ENCODE measurements around the gene CNTN5.

The CNTN5 gene

GRCh38 chr11:99638073-99638553 lies 617.4 kb downstream of the CNTN5 start:
- TF ChIP-seq, protein P1, sequence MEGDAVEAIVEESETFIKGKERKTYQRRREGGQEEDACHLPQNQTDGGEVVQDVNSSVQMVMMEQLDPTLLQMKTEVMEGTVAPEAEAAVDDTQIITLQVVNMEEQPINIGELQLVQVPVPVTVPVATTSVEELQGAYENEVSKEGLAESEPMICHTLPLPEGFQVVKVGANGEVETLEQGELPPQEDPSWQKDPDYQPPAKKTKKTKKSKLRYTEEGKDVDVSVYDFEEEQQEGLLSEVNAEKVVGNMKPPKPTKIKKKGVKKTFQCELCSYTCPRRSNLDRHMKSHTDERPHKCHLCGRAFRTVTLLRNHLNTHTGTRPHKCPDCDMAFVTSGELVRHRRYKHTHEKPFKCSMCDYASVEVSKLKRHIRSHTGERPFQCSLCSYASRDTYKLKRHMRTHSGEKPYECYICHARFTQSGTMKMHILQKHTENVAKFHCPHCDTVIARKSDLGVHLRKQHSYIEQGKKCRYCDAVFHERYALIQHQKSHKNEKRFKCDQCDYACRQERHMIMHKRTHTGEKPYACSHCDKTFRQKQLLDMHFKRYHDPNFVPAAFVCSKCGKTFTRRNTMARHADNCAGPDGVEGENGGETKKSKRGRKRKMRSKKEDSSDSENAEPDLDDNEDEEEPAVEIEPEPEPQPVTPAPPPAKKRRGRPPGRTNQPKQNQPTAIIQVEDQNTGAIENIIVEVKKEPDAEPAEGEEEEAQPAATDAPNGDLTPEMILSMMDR (conservative IDR thresholded peaks at IDR 0.05; ENCODE audit: low read length) = no peak

DNA sequence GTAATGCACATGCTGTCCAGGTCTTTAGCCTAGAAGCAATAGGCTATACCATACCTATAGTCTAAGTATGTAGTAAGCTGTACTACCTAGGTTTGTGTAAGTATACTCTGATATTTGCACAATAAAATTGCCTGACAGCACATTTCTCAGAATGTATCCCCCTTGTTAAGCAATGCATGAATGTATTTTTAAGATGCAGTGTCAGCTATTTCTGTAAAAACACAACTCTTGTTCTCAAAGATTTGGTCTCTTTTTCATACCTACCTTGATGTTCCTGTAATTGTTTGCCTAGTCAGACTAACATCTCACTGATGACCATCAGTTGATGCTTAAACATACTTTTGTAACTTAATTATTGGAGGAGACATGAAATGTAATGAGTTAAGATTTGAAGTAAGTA lies 619.9 kb downstream of the CNTN5 start:
- H3K4me3 ChIP-seq (ENCODE audit: low read length) = no peak overlapping the region
- TF ChIP-seq, protein P1 (conservative IDR thresholded peaks at IDR 0.05; ENCODE audit: low read length) = no peak
- no peak for DNase-seq (ENCODE audit: low read depth)

More at GRCh38 chr11:99638073-99638553, 617.4 kb downstream of the CNTN5 start:
- no peak overlapping the region for H3K4me3 ChIP-seq (ENCODE audit: low read length)
- DNase-seq (ENCODE audit: low read depth) = no peak

- no peak overlapping the region for H3K4me3 ChIP-seq (ENCODE audit: low read length)
- no peak for DNase-seq (ENCODE audit: low read depth)
- TF ChIP-seq, protein P1 (conservative IDR thresholded peaks at IDR 0.05; ENCODE audit: low read length) = no peak
Measured at GRCh38 chr11:99645934-99646333, 625.2 kb downstream of the CNTN5 start.

DNA sequence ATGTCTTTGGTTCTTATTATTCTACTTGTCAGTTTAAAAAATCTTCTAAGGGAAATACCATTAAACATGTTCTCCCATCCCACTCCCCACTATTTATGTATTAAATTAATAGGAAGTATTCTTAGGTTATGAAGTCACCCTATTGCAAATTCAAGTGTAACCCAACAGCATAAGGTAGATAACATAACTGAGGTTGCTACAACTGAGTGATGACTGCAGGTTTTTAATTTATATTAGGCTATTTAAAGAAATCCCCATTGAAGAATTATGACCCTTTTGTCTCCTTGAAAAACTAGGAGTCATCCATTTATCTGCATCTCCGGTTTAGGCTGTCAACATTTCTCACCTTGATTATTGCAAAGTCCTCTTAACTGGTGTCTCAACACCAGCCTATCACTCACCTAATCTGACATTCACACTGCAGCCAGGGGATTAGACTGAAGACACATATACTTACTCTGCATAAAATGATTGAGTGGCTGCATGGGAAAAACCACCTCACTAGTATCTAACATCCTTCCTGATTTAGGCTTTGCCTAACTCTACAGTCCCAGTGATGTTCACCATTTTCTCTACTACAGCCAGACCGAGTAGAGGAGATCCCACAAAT lies 649.4 kb downstream of the CNTN5 start:
- H3K4me3 ChIP-seq (ENCODE audit: low read length) = no peak overlapping the region
- DNase-seq (ENCODE audit: low read depth) = no peak
- TF ChIP-seq, protein P1 (conservative IDR thresholded peaks at IDR 0.05; ENCODE audit: low read length) = no peak

DNA sequence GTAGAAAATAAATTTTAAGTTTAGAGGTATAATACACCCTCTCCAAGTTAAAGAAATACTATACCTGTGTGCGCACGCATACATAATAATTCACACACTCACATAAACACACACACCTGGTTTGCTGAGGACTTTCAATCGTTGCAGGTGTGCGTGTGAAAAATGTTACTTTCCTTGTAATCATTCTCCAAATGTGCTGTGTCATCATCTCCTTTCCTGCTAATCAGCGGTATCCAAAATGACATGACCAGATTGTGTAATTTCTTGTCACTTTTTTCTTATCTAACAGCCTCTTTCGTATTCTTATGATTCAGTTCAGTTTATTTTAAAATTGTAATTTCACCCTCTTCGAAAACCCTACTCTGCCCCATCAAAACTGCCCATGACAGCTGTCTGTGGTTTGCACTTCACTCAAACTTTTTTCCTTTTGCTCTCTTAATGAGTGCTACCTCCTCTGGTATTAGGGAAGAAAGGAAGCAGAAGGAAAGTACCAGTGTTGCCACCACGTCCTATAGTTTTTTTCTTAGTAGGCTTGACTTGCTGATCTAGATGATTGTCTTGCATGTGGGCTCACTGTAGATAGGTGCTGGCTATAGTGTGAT lies 651.2 kb downstream of the CNTN5 start:
- H3K4me3 ChIP-seq (ENCODE audit: low read length) = no peak overlapping the region
- TF ChIP-seq, protein P1 (conservative IDR thresholded peaks at IDR 0.05; ENCODE audit: low read length) = no peak

GRCh38 chr11:99676292-99676691 lies 655.5 kb downstream of the CNTN5 start:
- H3K4me3 ChIP-seq (ENCODE audit: low read length) = no peak overlapping the region
- TF ChIP-seq, protein P1 (conservative IDR thresholded peaks at IDR 0.05; ENCODE audit: low read length) = no peak
- DNase-seq (ENCODE audit: low read depth) = no peak

More for the DNA sequence above, 651.2 kb downstream of the CNTN5 start:
- no peak for DNase-seq (ENCODE audit: low read depth)

DNA sequence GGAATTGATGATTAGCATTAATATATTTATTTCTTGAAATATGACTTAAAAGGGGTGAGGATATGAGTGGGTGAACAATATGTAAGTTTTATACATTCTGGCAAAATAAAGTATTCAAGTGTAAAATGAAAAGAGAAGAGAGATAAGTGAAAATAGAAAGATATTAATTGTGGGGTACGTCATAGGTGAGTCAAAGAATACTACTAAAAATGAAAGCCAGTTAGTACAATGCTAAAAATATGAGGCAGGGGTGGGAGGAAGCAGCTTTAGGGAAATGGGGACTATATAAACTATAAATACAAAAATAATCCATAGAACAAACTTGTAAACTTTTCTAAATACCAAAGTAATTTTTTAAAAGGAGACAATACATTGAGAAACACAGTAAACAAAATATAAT lies 661.4 kb downstream of the CNTN5 start:
- no peak for DNase-seq (ENCODE audit: low read depth)
- TF ChIP-seq, protein P1 (conservative IDR thresholded peaks at IDR 0.05; ENCODE audit: low read length) = no peak
- H3K4me3 ChIP-seq (ENCODE audit: low read length) = no peak overlapping the region

All from AG10803 (cell line).